GM20000 (cell line): ENCODE data around the gene TFF2.

Experiments
- DNase-seq: peaks from one replicate; pipeline ENCODE4 v3.0.0; 2012; ENCODE audit warnings: low spot score
- CTCF ChIP-seq: IDR thresholded peaks from 2 replicates; pipeline ENCODE4 v1.5.1; 2012; ENCODE audit warnings: mild to moderate bottlenecking, control low read depth; ENCODE audit errors: extremely low read depth, missing control alignments

Gene TFF2

GRCh38 chr21:42317341-42317741, 33.5 kb downstream of the TFF2 start:
- DNase-seq: no peak
- no peak for TF ChIP-seq CTCF

- no peak for DNase-seq
- TF ChIP-seq CTCF: no peak
Observed at GRCh38 chr21:42316891-42317290, 33.9 kb downstream of the TFF2 start.

GRCh38 chr21:42315296-42315891, 35.4 kb downstream of the TFF2 start, which contains the start of gene TFF3:
TSS of gene TFF3 (minus strand) at chr21:42315409. CDS start at chr21:42315374, 35 bp downstream.
- TF ChIP-seq CTCF: no peak
- DNase-seq: no peak

- no peak for TF ChIP-seq CTCF
- no peak for DNase-seq
Observed at GRCh38 chr21:42314616-42315295, 36.0 kb downstream of the TFF2 start.

GRCh38 chr21:42313501-42313969, 37.3 kb downstream of the TFF2 start:
- TF ChIP-seq CTCF: no peak
- no peak for DNase-seq

- no peak for DNase-seq
- TF ChIP-seq CTCF: no peak
Observed at GRCh38 chr21:42312626-42313104, 38.1 kb downstream of the TFF2 start.
